Breast epithelium (tissue), 3 donors: Measurements from ENCODE around the gene RP2.

ENCODE experiments used
- POLR2A ChIP-seq: fragments of 450-650 bp; IDR thresholded peaks from one replicate; pipeline ENCODE4 v1.6.1; 2016; ENCODE audit warnings: antibody characterized with exemption, mild to moderate bottlenecking, moderate library complexity
- POLR2AphosphoS5 ChIP-seq, 3 donors: sonication (generic); formaldehyde crosslinking; IDR thresholded peaks; one replicate each; pipeline ENCODE4 v1.6.1; 2017; ENCODE audit warnings: antibody characterized with exemption in 3 of 3
- TF ChIP-seq, protein P1 (sequence below), 3 donors: fragments of 450-650 bp; IDR thresholded peaks; one replicate each; pipeline ENCODE4 v1.5.1; 2016 to 2017; ENCODE audit warnings: antibody characterized with exemption in 3 of 3, mild to moderate bottlenecking in 3 of 3, moderate library complexity in 3 of 3

DNA sequence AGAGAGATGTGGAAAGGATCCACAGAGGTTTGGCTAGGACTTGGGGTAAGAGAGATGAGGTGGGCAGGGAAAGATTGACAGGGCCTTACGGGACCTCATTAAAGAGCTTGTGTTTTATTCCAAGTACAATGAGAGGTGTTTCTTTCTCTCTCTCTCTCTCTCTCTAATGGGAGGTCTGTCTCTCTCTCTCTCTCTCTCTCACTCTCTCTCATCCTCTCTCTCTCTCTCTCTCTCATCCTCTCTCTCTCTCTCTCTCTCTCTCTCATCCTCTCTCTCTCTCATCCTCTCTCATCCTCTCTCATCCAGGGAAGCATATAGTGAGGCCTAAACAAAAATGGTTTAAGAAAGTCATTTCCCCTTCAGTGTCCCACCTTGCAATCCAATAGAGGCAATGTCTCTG lies 80.8 kb downstream of the RP2 start:
- TF ChIP-seq POLR2A: no peak
- TF ChIP-seq POLR2AphosphoS5 (IDR thresholded peaks at IDR 0.05): no peak
- TF ChIP-seq, protein P1, sequence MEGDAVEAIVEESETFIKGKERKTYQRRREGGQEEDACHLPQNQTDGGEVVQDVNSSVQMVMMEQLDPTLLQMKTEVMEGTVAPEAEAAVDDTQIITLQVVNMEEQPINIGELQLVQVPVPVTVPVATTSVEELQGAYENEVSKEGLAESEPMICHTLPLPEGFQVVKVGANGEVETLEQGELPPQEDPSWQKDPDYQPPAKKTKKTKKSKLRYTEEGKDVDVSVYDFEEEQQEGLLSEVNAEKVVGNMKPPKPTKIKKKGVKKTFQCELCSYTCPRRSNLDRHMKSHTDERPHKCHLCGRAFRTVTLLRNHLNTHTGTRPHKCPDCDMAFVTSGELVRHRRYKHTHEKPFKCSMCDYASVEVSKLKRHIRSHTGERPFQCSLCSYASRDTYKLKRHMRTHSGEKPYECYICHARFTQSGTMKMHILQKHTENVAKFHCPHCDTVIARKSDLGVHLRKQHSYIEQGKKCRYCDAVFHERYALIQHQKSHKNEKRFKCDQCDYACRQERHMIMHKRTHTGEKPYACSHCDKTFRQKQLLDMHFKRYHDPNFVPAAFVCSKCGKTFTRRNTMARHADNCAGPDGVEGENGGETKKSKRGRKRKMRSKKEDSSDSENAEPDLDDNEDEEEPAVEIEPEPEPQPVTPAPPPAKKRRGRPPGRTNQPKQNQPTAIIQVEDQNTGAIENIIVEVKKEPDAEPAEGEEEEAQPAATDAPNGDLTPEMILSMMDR (IDR thresholded peaks at IDR 0.05): no peak
